GM23338 (cell line): ENCODE measurements around the gene CTTNBP2. TPM values are rescaled to one million over a fixed set of nuclear protein-coding genes. Genes with fewer than 3 reads are reported as not detected.

Experiments used
- ATAC-seq: fragments of 200-7000 bp; cut with Tn5 transposase; 3 replicates; pipeline ENCODE4 v1.9.1; 2020
- DNase-seq: peaks from one replicate; pipeline ENCODE4 v3.0.0-alpha.2; 2015; ENCODE audit warnings: low spot score
- H2AFZ ChIP-seq: fragments of 200-600 bp; sonication (generic); 2 replicates; pipeline ENCODE4 v1.8.0; 2016; ENCODE audit warnings: antibody characterized with exemption, mild to moderate bottlenecking, moderate library complexity
- H3F3A ChIP-seq: fragments of 200-600 bp; sonication (generic); replicated peaks from 2 replicates; pipeline ENCODE4 v1.8.0; 2017; ENCODE audit warnings: antibody characterized with exemption, mixed run types, low read depth
- H3K27ac ChIP-seq: fragments of 200-600 bp; sonication (generic); 2 replicates; pipeline ENCODE4 v1.6.1; 2016; ENCODE audit warnings: low read depth
- H3K27me3 ChIP-seq: fragments of 200-600 bp; sonication (generic); 2 replicates; pipeline ENCODE4 v1.8.0; 2016; ENCODE audit warnings: mild to moderate bottlenecking, mixed run types, moderate library complexity; ENCODE audit not compliant: insufficient read depth
- H3K36me3 ChIP-seq: fragments of 200-600 bp; sonication (generic); 2 replicates; pipeline ENCODE4 v1.8.0; 2016; ENCODE audit warnings: mild to moderate bottlenecking; ENCODE audit not compliant: insufficient read depth
- H3K4me1 ChIP-seq: fragments of 200-600 bp; sonication (generic); 2 replicates; pipeline ENCODE4 v1.8.0; 2016; ENCODE audit warnings: mild to moderate bottlenecking, moderate library complexity; ENCODE audit not compliant: insufficient read depth
- H3K4me2 ChIP-seq: fragments of 200-600 bp; sonication (generic); 2 replicates; pipeline ENCODE4 v1.7.1; 2017; ENCODE audit warnings: mixed run types
- H3K4me3 ChIP-seq: fragments of 200-600 bp; sonication (generic); 2 replicates; pipeline ENCODE4 v1.6.1; 2016; ENCODE audit warnings: mixed run types
- H3K79me2 ChIP-seq: fragments of 200-600 bp; sonication (generic); replicated peaks from 2 replicates; pipeline ENCODE4 v1.8.0; 2017; ENCODE audit warnings: mild to moderate bottlenecking; ENCODE audit not compliant: insufficient read depth
- H3K9me2 ChIP-seq: fragments of 200-600 bp; sonication (generic); 2 replicates; pipeline ENCODE4 v1.8.0; 2017; ENCODE audit not compliant: insufficient read depth
- H4K20me1 ChIP-seq: fragments of 200-600 bp; sonication (generic); replicated peaks from 2 replicates; pipeline ENCODE4 v1.8.0; 2017; ENCODE audit warnings: mild to moderate bottlenecking; ENCODE audit not compliant: insufficient read depth
- H3K27ac Mint-ChIP-seq: 2 replicates; pipeline ENCODE4 v1.8.0; 2020; ENCODE audit warnings: inconsistent platforms, mild to moderate bottlenecking, moderate library complexity, mixed read lengths
- H3K27me3 Mint-ChIP-seq: 3 replicates; pipeline ENCODE4 v1.8.0; 2022; ENCODE audit warnings: low read depth, mild to moderate bottlenecking, moderate library complexity, mixed read lengths, inconsistent platforms; ENCODE audit not compliant: insufficient read depth, poor library complexity
- H3K36me3 Mint-ChIP-seq: 3 replicates; pipeline ENCODE4 v1.8.0; 2021; ENCODE audit warnings: low read depth, mild to moderate bottlenecking, inconsistent platforms, moderate library complexity, mixed read lengths
- H3K4me1 Mint-ChIP-seq: 3 replicates; pipeline ENCODE4 v1.8.0; 2020; ENCODE audit warnings: mild to moderate bottlenecking, inconsistent platforms, mixed read lengths
- H3K4me3 Mint-ChIP-seq: 3 replicates; pipeline ENCODE4 v1.8.0; 2021; ENCODE audit warnings: moderate library complexity, mild to moderate bottlenecking, inconsistent platforms, mixed read lengths
- H3K9me3 Mint-ChIP-seq: 3 replicates; pipeline ENCODE4 v1.8.0; 2020; ENCODE audit warnings: moderate library complexity, mild to moderate bottlenecking, inconsistent platforms, mixed read lengths
- CREB1 ChIP-seq: fragments of 250-450 bp; sonication (Bioruptor Pico); IDR thresholded peaks from 2 replicates; pipeline ENCODE4 v1.5.0; 2020; ENCODE audit warnings: low read depth, mild to moderate bottlenecking, moderate library complexity
- CTCF ChIP-seq, 2 experiments: fragments of 200-600 bp in 1 of 2; sonication (generic) in 1 of 2; conservative IDR thresholded peaks; 2 replicates each; pipeline versions ENCODE4 v1.5.1 to v1.6.1; 2016 to 2017; ENCODE audit warnings: antibody characterized with exemption in 2 of 2, low read depth in 2 of 2, mild to moderate bottlenecking in 2 of 2, moderate library complexity in 1 of 2
- ETS1 ChIP-seq: IDR thresholded peaks from 2 replicates; pipeline ENCODE4 v1.6.1; 2016; ENCODE audit warnings: antibody characterized with exemption
- EZH2 ChIP-seq: fragments of 200-600 bp; sonication (generic); IDR thresholded peaks from one replicate; pipeline ENCODE4 v1.8.0; 2017; ENCODE audit warnings: antibody characterized with exemption, mild to moderate bottlenecking, low read depth; ENCODE audit not compliant: unreplicated experiment
- NANOG ChIP-seq: IDR thresholded peaks from 2 replicates; pipeline ENCODE4 v1.6.1; 2016; ENCODE audit warnings: antibody characterized with exemption, borderline replicate concordance
- ZNF462 ChIP-seq: fragments of 250-450 bp; sonication (Bioruptor Pico); IDR thresholded peaks from 2 replicates; pipeline ENCODE4 v1.5.0; 2020; ENCODE audit warnings: mild to moderate bottlenecking, moderate library complexity
- polyA plus RNA-seq: library from polyadenylated mRNA; unstranded; fragments of >200 nt; fragmentation: Nextera tagmentation; extraction: Ambion mirVana; gene quantifications from 2 replicates; pipeline ENCODE4 v1.2.1, GENCODE V29; 2016
- total RNA-seq: library from RNA; depleted of rRNA; stranded (reverse); fragments of >200 nt; shearing (Covaris generic); gene quantifications from 2 replicates; pipeline ENCODE4 v1.2.3, GENCODE V29; 2014

CTTNBP2 gene
- total and polyA plus RNA-seq, 2 experiments from 2014 or later, result 26.8 to 30.7 TPM

- peaks cover 4% of the 10 kb centered on the region; the same call in 1 of the 2 replicates for H3K79me2 ChIP-seq
- peak overlapping the region; percentile 19; the same call in 1 of the 2 replicates for H3K4me3 ChIP-seq
- H3K36me3 Mint-ChIP-seq, result peaks cover 14% of the 10 kb centered on the region; the same call in 2 of the 3 replicates
- peak overlapping the region; percentile 99 for H3K27ac Mint-ChIP-seq
- H4K20me1 ChIP-seq, result no peaks in the 10 kb centered on the region
- peak overlapping the region; percentile 50 for H3K4me2 ChIP-seq
- H3K27me3 Mint-ChIP-seq, result peaks cover 4% of the 10 kb centered on the region
- H3K27ac ChIP-seq, result peak overlapping the region; percentile 95
- H3K4me1 ChIP-seq, result peaks cover 62% of the 10 kb centered on the region
- peak; percentile 99 for TF ChIP-seq ZNF462 (CRISPR knock-in tag)
- TF ChIP-seq EZH2, result no peak
- TF ChIP-seq CREB1, result peak; percentile 59
- TF ChIP-seq CTCF (conservative IDR thresholded peaks at IDR 0.05; ENCODE audit: low read depth in 2 of 2), result no peak
- TF ChIP-seq NANOG, result peak; percentile 93
- peak; percentile 44; the same call in 1 of the 2 replicates for TF ChIP-seq ETS1
- ATAC-seq (peak; percentile 86), DNase-seq (peak; percentile 76)
- no peaks in the 10 kb centered on the region for H3K9me2 ChIP-seq
- H2AFZ ChIP-seq, result no peak overlapping the region
- peaks cover 81% of the 10 kb centered on the region for H3K4me1 Mint-ChIP-seq
- no peaks in the 10 kb centered on the region for H3K27me3 ChIP-seq
- H3K9me3 Mint-ChIP-seq, result no peaks in the 10 kb centered on the region
- H3K36me3 ChIP-seq, result no peaks in the 10 kb centered on the region
- H3F3A ChIP-seq, result no peaks in the 10 kb centered on the region
- H3K4me3 Mint-ChIP-seq, result peak overlapping the region; percentile 59; the same call in 2 of the 3 replicates
These were observed 62.4 kb downstream of the CTTNBP2 start for GRCh38 chr7:117810642-117811512.
